HG02798 (cell line): ENCODE measurements around the gene PRUNE2.
"Not testable (repeated sequence)": the region's sequence is repeated elsewhere in the genome, so short reads cannot be mapped to it uniquely, and the experiment has no call there.

ENCODE experiments used
- ATAC-seq: cut with Tn5 transposase; IDR thresholded peaks from one replicate; pipeline ENCODE4 v1.9.1; 2021; ENCODE audit warnings: mild to moderate bottlenecking; ENCODE audit not compliant: unreplicated experiment, poor library complexity

The PRUNE2 gene

GRCh38 chr9:76873056-76873792 lies 32.7 kb downstream of the PRUNE2 start:
- no peak for ATAC-seq

GRCh38 chr9:76868897-76869296 lies 37.0 kb downstream of the PRUNE2 start:
- ATAC-seq = no peak

- no peak for ATAC-seq
Observed at GRCh38 chr9:76866689-76867088, 39.2 kb downstream of the PRUNE2 start.

DNA sequence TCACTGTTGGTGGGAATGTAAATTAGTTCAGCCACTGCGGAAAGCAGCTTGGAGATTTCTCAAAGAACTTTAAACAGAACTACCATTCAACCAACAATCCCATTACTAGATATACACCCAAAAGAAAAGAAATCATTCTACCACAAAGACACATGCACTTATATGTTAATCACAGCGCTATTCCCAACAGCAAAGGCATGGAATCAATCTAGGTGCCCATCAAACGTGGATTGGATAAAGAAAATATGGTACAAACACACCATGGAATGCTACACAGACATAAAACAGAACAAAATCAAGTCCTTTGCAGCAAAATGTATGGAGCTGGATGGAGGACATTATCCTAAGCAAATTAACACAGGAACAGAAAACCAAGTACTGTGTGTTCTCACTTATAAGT lies 42.1 kb downstream of the PRUNE2 start:
- no peak for ATAC-seq

GRCh38 chr9:76859860-76860259 lies 46.1 kb downstream of the PRUNE2 start:
- no peak for ATAC-seq

DNA sequence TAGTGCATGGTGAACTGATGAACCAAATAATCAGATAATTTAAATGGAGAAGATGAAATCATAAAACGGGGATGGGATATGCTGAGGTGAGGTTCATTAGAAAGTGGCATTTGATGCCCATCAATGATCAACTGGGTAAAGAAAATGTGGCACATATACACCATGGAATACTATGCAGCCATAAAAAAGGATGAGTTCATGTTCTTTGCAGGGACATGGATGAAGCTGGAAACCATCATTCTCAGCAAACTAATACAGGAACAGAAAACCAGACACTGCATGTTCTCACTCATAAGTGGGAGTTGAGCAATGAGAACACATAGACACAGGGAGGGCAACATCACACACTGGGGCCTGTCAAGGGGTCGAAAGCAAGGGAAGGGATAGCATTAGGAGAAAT lies 47.7 kb downstream of the PRUNE2 start:
- ATAC-seq = not testable (repeated sequence)

GRCh38 chr9:76856016-76856415 lies 49.9 kb downstream of the PRUNE2 start:
- ATAC-seq = no peak

- ATAC-seq = no peak
Observed at GRCh38 chr9:76855015-76855414, 50.9 kb downstream of the PRUNE2 start.

DNA sequence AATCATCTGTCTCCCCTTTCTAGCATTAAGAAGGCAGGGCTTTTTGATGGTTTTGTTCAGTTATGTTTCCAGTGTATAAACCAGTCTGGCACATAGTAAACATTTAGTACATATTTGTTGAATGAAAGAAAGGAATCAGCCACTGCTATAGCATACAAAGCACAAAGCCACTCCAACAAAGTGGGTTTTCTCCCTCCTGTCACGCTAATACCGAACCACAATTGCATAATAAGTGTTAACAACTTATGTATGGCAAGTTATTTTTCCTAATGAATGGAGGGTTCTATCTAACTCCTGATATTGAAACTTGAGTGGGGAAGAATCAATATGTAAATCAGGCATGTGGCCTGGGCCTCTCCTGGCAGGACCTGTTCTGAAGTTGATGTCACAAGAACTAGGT lies 53.9 kb downstream of the PRUNE2 start:
- ATAC-seq = no peak

GRCh38 chr9:76846297-76846696 lies 59.6 kb downstream of the PRUNE2 start:
- no peak for ATAC-seq

DNA sequence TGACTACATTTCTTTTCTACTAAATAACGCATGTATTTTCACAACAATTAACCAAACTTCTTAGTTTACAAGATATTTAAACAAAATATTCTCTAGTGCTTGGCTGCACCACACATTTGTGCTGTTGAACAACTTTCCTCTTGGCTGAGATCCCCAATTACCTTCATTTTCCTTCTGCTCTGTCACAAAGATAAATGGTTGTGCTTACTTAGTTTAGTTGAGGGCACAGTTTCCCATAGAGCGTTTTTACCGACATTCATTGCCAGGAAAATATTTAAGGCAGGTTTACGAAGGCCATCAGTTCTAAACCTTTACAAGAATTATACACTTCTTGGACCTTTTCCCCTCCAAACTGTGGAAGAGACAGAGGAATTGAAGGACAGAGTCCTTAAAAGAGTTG lies 60.7 kb downstream of the PRUNE2 start:
- ATAC-seq = no peak

DNA sequence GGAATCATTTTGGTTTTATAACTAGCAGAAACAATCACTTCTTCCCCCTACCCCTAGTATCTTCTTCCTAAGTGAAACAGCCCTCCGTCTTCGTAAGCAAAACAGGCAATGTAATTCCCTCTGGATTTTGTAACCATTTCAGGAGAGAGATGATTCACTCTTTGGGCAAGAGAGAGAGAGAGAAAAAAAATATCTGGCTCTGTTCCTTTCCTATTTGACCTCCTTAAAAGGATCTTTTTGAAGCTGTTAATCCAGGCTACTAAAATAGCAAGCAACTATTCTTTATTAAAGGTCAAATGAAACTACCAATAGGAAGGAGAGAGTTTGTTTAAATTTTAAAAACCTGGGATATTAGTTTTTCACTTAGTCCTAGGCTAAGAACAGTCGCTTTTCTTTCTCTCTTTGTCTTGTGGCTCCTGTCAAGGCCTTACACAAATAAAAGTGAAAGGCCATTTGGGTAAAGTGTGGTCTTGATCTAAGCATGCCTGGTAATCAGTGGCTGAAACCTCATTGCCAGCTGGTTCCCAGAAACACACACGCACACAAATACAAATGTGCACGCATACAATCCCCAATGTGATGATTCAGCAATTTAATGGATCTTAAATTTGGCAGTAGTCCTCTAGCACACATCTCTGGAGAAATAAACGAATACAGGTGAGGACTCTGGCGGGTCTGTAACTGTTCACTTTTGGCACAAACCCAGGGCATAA lies 70.2 kb downstream of the PRUNE2 start:
- no peak for ATAC-seq

- ATAC-seq = no peak
Observed at GRCh38 chr9:76828447-76828846, 77.5 kb downstream of the PRUNE2 start.

GRCh38 chr9:76827296-76828080 lies 78.4 kb downstream of the PRUNE2 start:
- no peak for ATAC-seq

- ATAC-seq = no peak
Observed at GRCh38 chr9:76820431-76820830, 85.5 kb downstream of the PRUNE2 start.

DNA sequence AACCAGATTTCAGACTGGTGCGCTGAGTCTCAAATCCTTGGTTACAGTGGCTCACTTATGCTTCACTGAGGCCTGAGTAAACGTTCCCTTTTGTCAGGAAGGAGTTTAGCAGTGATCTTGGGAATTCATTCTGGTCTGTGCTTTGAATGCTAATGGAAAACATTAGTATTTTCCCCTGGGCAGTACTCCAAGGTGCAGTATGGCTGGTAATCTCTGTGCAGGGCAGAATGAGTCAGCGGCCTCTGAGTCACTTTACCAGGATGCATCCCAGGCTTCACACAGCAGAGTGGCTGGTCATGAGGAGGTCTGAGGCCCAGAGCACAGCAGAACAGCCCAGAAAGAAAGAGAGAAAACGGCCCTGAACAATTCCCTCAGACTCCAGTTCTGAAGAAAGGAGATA lies 87.6 kb downstream of the PRUNE2 start:
- ATAC-seq = no peak

GRCh38 chr9:76817489-76817888 lies 88.4 kb downstream of the PRUNE2 start:
- ATAC-seq = no peak

- no peak for ATAC-seq
Observed at GRCh38 chr9:76812591-76812990, 93.3 kb downstream of the PRUNE2 start.

GRCh38 chr9:76810377-76810957 lies 95.4 kb downstream of the PRUNE2 start:
- ATAC-seq = peak; percentile 87

GRCh38 chr9:76808636-76809035 lies 97.3 kb downstream of the PRUNE2 start:
- no peak for ATAC-seq

- no peak for ATAC-seq
Observed at GRCh38 chr9:76803762-76804161, 102.2 kb downstream of the PRUNE2 start.
